Keratinocyte (primary cell): ENCODE results near the gene ARHGEF28.

Experiments
- CTCF ChIP-seq, 3 experiments: IDR thresholded peaks in 1 of 3; conservative IDR thresholded peaks in 1 of 3; optimal IDR thresholded peaks in 1 of 3; 2 replicates in 2 of 3; 3 replicates in 1 of 3; pipeline versions ENCODE3 to v1.5.1; 2011; ENCODE audit warnings: low read length in 3 of 3, mild to moderate bottlenecking in 3 of 3, moderate library complexity in 2 of 3, control low read depth in 1 of 3, inconsistent platforms in 1 of 3; ENCODE audit not compliant: insufficient read depth in 2 of 3; ENCODE audit errors: extremely low read depth in 1 of 3
- EZH2 ChIP-seq: IDR thresholded peaks from one replicate; pipeline ENCODE4 v1.6.1; 2012; ENCODE audit warnings: inconsistent platforms, mild to moderate bottlenecking, low read length, moderate library complexity

- TF ChIP-seq CTCF (optimal IDR thresholded peaks at IDR 0.05 in 1 of 3, IDR thresholded peaks at IDR 0.05 in 1 of 3, conservative IDR thresholded peaks at IDR 0.05 in 1 of 3; ENCODE audit: extremely low read depth in 1 of 3, insufficient read depth in 2 of 3, low read length in 3 of 3) = no peak
- TF ChIP-seq EZH2 = no peak
Measured at GRCh38 chr5:73918791-73919221, 292.8 kb downstream of the ARHGEF28 start.
